Globus pallidus (tissue), 1 donor: ENCODE data around the gene TCP11.

Experiments
- DNase-seq: peaks from one replicate; pipeline ENCODE4 v3.0.0-alpha.2; 2015; ENCODE audit warnings: low spot score

TCP11 gene

GRCh38 chr6:35141007-35141655 lies at the start of gene TCP11:
Gene TCP11 (minus strand): TSS chr6:35141339. CDS start chr6:35140870, 469 bp downstream.
- DNase-seq: no peak

GRCh38 chr6:35190306-35190705 lies 49.2 kb upstream of the TCP11 start:
- DNase-seq: no peak

- no peak for DNase-seq
Observed at GRCh38 chr6:35188886-35189285, 47.7 kb upstream of the TCP11 start.

GRCh38 chr6:35186571-35186970 lies 45.4 kb upstream of the TCP11 start:
- no peak for DNase-seq

GRCh38 chr6:35185971-35186370 lies 44.8 kb upstream of the TCP11 start:
- DNase-seq: no peak

GRCh38 chr6:35185302-35185681 lies 44.2 kb upstream of the TCP11 start:
- DNase-seq: no peak

- no peak for DNase-seq
Observed at GRCh38 chr6:35184580-35185301, 43.6 kb upstream of the TCP11 start.

- no peak for DNase-seq
Observed at GRCh38 chr6:35183935-35184334, 42.8 kb upstream of the TCP11 start.

- no peak for DNase-seq
Observed at GRCh38 chr6:35183281-35183680, 42.1 kb upstream of the TCP11 start.

- DNase-seq: no peak
Observed at GRCh38 chr6:35181933-35182612, 40.9 kb upstream of the TCP11 start.

- no peak for DNase-seq
Observed at GRCh38 chr6:35181308-35181932, 40.3 kb upstream of the TCP11 start.

GRCh38 chr6:35179901-35180535 lies 38.9 kb upstream of the TCP11 start:
- no peak for DNase-seq

GRCh38 chr6:35178932-35179832 lies 38.0 kb upstream of the TCP11 start:
- DNase-seq: no peak

GRCh38 chr6:35178012-35178411 lies 36.9 kb upstream of the TCP11 start:
- no peak for DNase-seq

GRCh38 chr6:35177596-35177995 lies 36.5 kb upstream of the TCP11 start:
- no peak for DNase-seq

GRCh38 chr6:35177157-35177556 lies 36.0 kb upstream of the TCP11 start:
- DNase-seq: no peak

- DNase-seq: no peak
Observed at GRCh38 chr6:35176301-35177024, 35.3 kb upstream of the TCP11 start.

GRCh38 chr6:35174501-35174900 lies 33.4 kb upstream of the TCP11 start:
- no peak for DNase-seq

GRCh38 chr6:35174088-35174434 lies 32.9 kb upstream of the TCP11 start:
- DNase-seq: no peak

GRCh38 chr6:35173427-35174087 lies 32.4 kb upstream of the TCP11 start:
- DNase-seq: no peak
